NCI-H1092 (cell line): Measurements from ENCODE around the gene ABCD1.

Source experiments
- DNase-seq: peaks from one replicate; lab custom pipeline; 2025; lab: John Stamatoyannopoulos, UW

Gene ABCD1

GRCh38 chrX:153792368-153792767 lies 67.7 kb downstream of the ABCD1 start:
- DNase-seq: no peak

GRCh38 chrX:153793291-153793690 lies 68.6 kb downstream of the ABCD1 start:
- DNase-seq: no peak
